Tibial nerve (tissue), 3 donors: ENCODE data around the gene TRIM6.

ENCODE experiments used
- POLR2A ChIP-seq, 2 donors: fragments of 450-650 bp; IDR thresholded peaks; one replicate each; pipeline ENCODE4 v1.6.1; 2017; ENCODE audit warnings: antibody characterized with exemption in 2 of 2, mild to moderate bottlenecking in 2 of 2, moderate library complexity in 2 of 2
- TF ChIP-seq, protein P1 (sequence below), 5 experiments: fragments of 200-600 bp in 3 of 5; fragments of 450-650 bp in 2 of 5; sonication (generic) in 3 of 5; IDR thresholded peaks; one replicate each; pipeline ENCODE4 v1.5.1; 2016 to 2019; ENCODE audit warnings: antibody characterized with exemption in 5 of 5, mild to moderate bottlenecking in 3 of 5, moderate library complexity in 2 of 5

DNA sequence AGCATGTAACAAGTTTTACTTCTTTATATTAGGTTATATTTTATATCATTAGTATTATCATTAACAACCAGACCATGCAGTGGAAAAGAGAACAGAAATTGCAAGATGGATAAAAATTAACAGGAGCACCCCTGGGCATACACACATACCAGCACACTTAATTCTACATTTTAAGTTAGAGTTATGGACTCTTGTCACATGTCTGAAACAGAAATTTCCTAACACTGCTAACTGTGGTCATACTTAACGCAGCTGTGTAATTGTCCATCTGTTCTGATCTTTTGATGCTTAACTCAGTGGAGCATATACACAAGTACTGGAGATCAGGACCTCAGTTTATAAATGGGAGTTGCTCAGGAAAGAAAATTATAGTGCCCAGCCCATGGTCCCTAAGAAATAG is 48.5 kb upstream of the TRIM6 start:
- TF ChIP-seq, protein P1, sequence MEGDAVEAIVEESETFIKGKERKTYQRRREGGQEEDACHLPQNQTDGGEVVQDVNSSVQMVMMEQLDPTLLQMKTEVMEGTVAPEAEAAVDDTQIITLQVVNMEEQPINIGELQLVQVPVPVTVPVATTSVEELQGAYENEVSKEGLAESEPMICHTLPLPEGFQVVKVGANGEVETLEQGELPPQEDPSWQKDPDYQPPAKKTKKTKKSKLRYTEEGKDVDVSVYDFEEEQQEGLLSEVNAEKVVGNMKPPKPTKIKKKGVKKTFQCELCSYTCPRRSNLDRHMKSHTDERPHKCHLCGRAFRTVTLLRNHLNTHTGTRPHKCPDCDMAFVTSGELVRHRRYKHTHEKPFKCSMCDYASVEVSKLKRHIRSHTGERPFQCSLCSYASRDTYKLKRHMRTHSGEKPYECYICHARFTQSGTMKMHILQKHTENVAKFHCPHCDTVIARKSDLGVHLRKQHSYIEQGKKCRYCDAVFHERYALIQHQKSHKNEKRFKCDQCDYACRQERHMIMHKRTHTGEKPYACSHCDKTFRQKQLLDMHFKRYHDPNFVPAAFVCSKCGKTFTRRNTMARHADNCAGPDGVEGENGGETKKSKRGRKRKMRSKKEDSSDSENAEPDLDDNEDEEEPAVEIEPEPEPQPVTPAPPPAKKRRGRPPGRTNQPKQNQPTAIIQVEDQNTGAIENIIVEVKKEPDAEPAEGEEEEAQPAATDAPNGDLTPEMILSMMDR (IDR thresholded peaks at IDR 0.05): no peak
- no peak for TF ChIP-seq POLR2A (IDR thresholded peaks at IDR 0.05)
